ENCODE data around the gene WDR38.

The WDR38 gene

GRCh38 chr9:124814164-124814535 is 39.1 kb upstream of the WDR38 start:
- Histone ChIP-seq H3K27me3 (peaks cover 0 to 2% of the 10 kb centered on the region in 2 donors), H3K36me3 (no peaks in the 10 kb centered on the region), H3K4me1 (peaks cover 0 to 26% (median 6%) of the 10 kb centered on the region in 4 donors), H3K27ac (no peak overlapping the region), H3K4me3 (no peak overlapping the region), H3K9me3 (no peaks in the 10 kb centered on the region)
- TF ChIP-seq CTCF (IDR thresholded peaks at IDR 0.05) = no peak
- no peak for DNase-seq
- intact Hi-C loops (cut with DNase I; ENCODE audit: low total_unique reads) = no loop called here

- peaks cover 0 to 25% (median 5%) of the 10 kb centered on the region in 4 donors for H3K4me1 ChIP-seq
- intact Hi-C loops (cut with DNase I; ENCODE audit: low total_unique reads) = no loop called here
- H3K9me3 ChIP-seq = no peaks in the 10 kb centered on the region
- peaks cover 0 to 2% of the 10 kb centered on the region in 2 donors for H3K27me3 ChIP-seq
- TF ChIP-seq CTCF (IDR thresholded peaks at IDR 0.05) = no peak
- H3K27ac ChIP-seq = no peak overlapping the region
- H3K36me3 ChIP-seq = no peaks in the 10 kb centered on the region
- H3K4me3 ChIP-seq = no peak overlapping the region
- DNase-seq = no peak
Observed at GRCh38 chr9:124815601-124816000, 37.7 kb upstream of the WDR38 start.

- no peak for TF ChIP-seq CTCF (IDR thresholded peaks at IDR 0.05)
- DNase-seq = no peak
- H3K9me3 ChIP-seq = no peaks in the 10 kb centered on the region
- intact Hi-C loops (cut with DNase I; ENCODE audit: low total_unique reads) = no loop called here
- no peaks in the 10 kb centered on the region for H3K36me3 ChIP-seq
- H3K27me3 ChIP-seq = peaks cover 0 to 2% of the 10 kb centered on the region in 2 donors
- peaks cover 0 to 6% (median 0%) of the 10 kb centered on the region in 4 donors for H3K4me1 ChIP-seq
- no peak overlapping the region for H3K4me3 ChIP-seq
- no peak overlapping the region for H3K27ac ChIP-seq
Observed at GRCh38 chr9:124818431-124819281, 34.6 kb upstream of the WDR38 start.

- H3K27ac ChIP-seq = no peak overlapping the region
Observed at GRCh38 chr9:124820698-124821623, 32.3 kb upstream of the WDR38 start.

More at GRCh38 chr9:124820698-124821623, 32.3 kb upstream of the WDR38 start:
- intact Hi-C loops (cut with DNase I; ENCODE audit: low total_unique reads) = no loop called here
- peaks cover 0 to 6% (median 0%) of the 10 kb centered on the region in 4 donors for H3K4me1 ChIP-seq
- TF ChIP-seq CTCF (IDR thresholded peaks at IDR 0.05) = no peak
- H3K27me3 ChIP-seq = peaks cover 0 to 2% of the 10 kb centered on the region in 2 donors
- H3K4me3 ChIP-seq = no peak overlapping the region
- H3K36me3 ChIP-seq = no peaks in the 10 kb centered on the region
- no peak for DNase-seq
- no peaks in the 10 kb centered on the region for H3K9me3 ChIP-seq

Measured in tibial artery (tissue), 4 donors.